HG02678 (cell line): Measurements from ENCODE around the gene PKN2.

ENCODE experiments used
- ATAC-seq: cut with Tn5 transposase; IDR thresholded peaks from one replicate; pipeline ENCODE4 v1.9.1; 2021; ENCODE audit warnings: mild to moderate bottlenecking, moderate library complexity; ENCODE audit not compliant: unreplicated experiment

The PKN2 gene

GRCh38 chr1:88730995-88731394 lies 46.9 kb downstream of the PKN2 start:
- no peak for ATAC-seq

- ATAC-seq, result no peak
Observed at GRCh38 chr1:88731475-88732269, 47.6 kb downstream of the PKN2 start.

GRCh38 chr1:88735382-88735781 lies 51.3 kb downstream of the PKN2 start:
- ATAC-seq, result no peak

GRCh38 chr1:88735909-88736308 lies 51.8 kb downstream of the PKN2 start:
- no peak for ATAC-seq

- ATAC-seq, result no peak
Observed at GRCh38 chr1:88736633-88737248, 52.7 kb downstream of the PKN2 start.

GRCh38 chr1:88737338-88737927 lies 53.4 kb downstream of the PKN2 start:
- ATAC-seq, result no peak

GRCh38 chr1:88740784-88741183 lies 56.7 kb downstream of the PKN2 start:
- no peak for ATAC-seq

GRCh38 chr1:88741413-88741812 lies 57.3 kb downstream of the PKN2 start:
- ATAC-seq, result no peak

GRCh38 chr1:88742531-88742930 lies 58.5 kb downstream of the PKN2 start:
- no peak for ATAC-seq

- ATAC-seq, result no peak
Observed at GRCh38 chr1:88744142-88744541, 60.1 kb downstream of the PKN2 start.

GRCh38 chr1:88746916-88747315 lies 62.8 kb downstream of the PKN2 start:
- ATAC-seq, result no peak

GRCh38 chr1:88751714-88752113 lies 67.6 kb downstream of the PKN2 start:
- no peak for ATAC-seq

- no peak for ATAC-seq
Observed at GRCh38 chr1:88753506-88753905, 69.4 kb downstream of the PKN2 start.

- no peak for ATAC-seq
Observed at GRCh38 chr1:88763649-88764406, 79.8 kb downstream of the PKN2 start.

GRCh38 chr1:88768187-88768586 lies 84.1 kb downstream of the PKN2 start:
- no peak for ATAC-seq

GRCh38 chr1:88768816-88769215 lies 84.7 kb downstream of the PKN2 start:
- ATAC-seq, result no peak

GRCh38 chr1:88773540-88774150 lies 89.6 kb downstream of the PKN2 start:
- no peak for ATAC-seq

GRCh38 chr1:88774151-88774556 lies 90.1 kb downstream of the PKN2 start:
- ATAC-seq, result no peak

GRCh38 chr1:88777604-88778149 lies 93.6 kb downstream of the PKN2 start:
- ATAC-seq, result no peak

GRCh38 chr1:88779880-88780279 lies 95.8 kb downstream of the PKN2 start:
- no peak for ATAC-seq

GRCh38 chr1:88780485-88780884 lies 96.4 kb downstream of the PKN2 start:
- no peak for ATAC-seq
